GM03348 (cell line): ENCODE results near the gene FRAS1.
"Not testable (repeated sequence)": the region's sequence is repeated elsewhere in the genome, so short reads cannot be mapped to it uniquely, and the experiment has no call there.

ENCODE experiments used
- DNase-seq: peaks from one replicate; pipeline ENCODE4 v3.0.0; 2012; ENCODE audit warnings: low spot score

FRAS1 gene

GRCh38 chr4:78328591-78328990 is 271.5 kb downstream of the FRAS1 start:
- not testable (repeated sequence) for DNase-seq

- DNase-seq: no peak
Measured at GRCh38 chr4:78331186-78331585, 274.1 kb downstream of the FRAS1 start.

- DNase-seq: no peak
Measured at GRCh38 chr4:78331965-78332364, 274.8 kb downstream of the FRAS1 start.

GRCh38 chr4:78332976-78333375 is 275.9 kb downstream of the FRAS1 start:
- no peak for DNase-seq

- no peak for DNase-seq
Measured at GRCh38 chr4:78336093-78336943, 279.2 kb downstream of the FRAS1 start.

- peak; percentile 51 for DNase-seq
Measured at GRCh38 chr4:78337244-78338020, 280.3 kb downstream of the FRAS1 start.

- DNase-seq: no peak
Measured at GRCh38 chr4:78342125-78342524, 285.0 kb downstream of the FRAS1 start.

GRCh38 chr4:78343682-78344081 is 286.6 kb downstream of the FRAS1 start:
- no peak for DNase-seq

GRCh38 chr4:78345237-78345636 is 288.1 kb downstream of the FRAS1 start:
- DNase-seq: no peak

GRCh38 chr4:78346222-78346621 is 289.1 kb downstream of the FRAS1 start:
- no peak for DNase-seq

GRCh38 chr4:78347527-78347926 is 290.4 kb downstream of the FRAS1 start:
- no peak for DNase-seq

- DNase-seq: no peak
Measured at GRCh38 chr4:78353921-78354320, 296.8 kb downstream of the FRAS1 start.

- no peak for DNase-seq
Measured at GRCh38 chr4:78354782-78355181, 297.7 kb downstream of the FRAS1 start.

GRCh38 chr4:78355306-78355705 is 298.2 kb downstream of the FRAS1 start:
- DNase-seq: no peak

GRCh38 chr4:78356251-78356786 is 299.2 kb downstream of the FRAS1 start:
- DNase-seq: no peak

- DNase-seq: no peak
Measured at GRCh38 chr4:78357122-78357521, 300.0 kb downstream of the FRAS1 start.

GRCh38 chr4:78360466-78360865 is 303.3 kb downstream of the FRAS1 start:
- DNase-seq: no peak

- no peak for DNase-seq
Measured at GRCh38 chr4:78361621-78362120, 304.5 kb downstream of the FRAS1 start.

- no peak for DNase-seq
Measured at GRCh38 chr4:78362310-78362709, 305.2 kb downstream of the FRAS1 start.

- DNase-seq: no peak
Measured at GRCh38 chr4:78363031-78363570, 306.0 kb downstream of the FRAS1 start.

- peak; percentile 29 for DNase-seq
Measured at GRCh38 chr4:78369679-78370078, 312.6 kb downstream of the FRAS1 start.

- DNase-seq: no peak
Measured at GRCh38 chr4:78370631-78371372, 313.7 kb downstream of the FRAS1 start.
